ENCODE results near the gene PREB.
"Not testable (repeated sequence)": the region's sequence is repeated elsewhere in the genome, so short reads cannot be mapped to it uniquely, and the experiment has no call there.

GRCh38 chr2:27111392-27112078, 22.9 kb downstream of the PREB start:
- not testable (repeated sequence) for TF ChIP-seq CTCF, POLR2AphosphoS5, POLR2A (IDR thresholded peaks at IDR 0.05)
